Measurements from ENCODE around the gene MTTP. TPM values are rescaled to one million over a fixed set of nuclear protein-coding genes. Genes with fewer than 3 reads are reported as not detected.

Gene MTTP
- total and polyA plus RNA-seq, 12 donors: 0.16 to 0.98 (median 0.31) TPM; not detected in 1

GRCh38 chr4:99657798-99658197 is 83.2 kb downstream of the MTTP start, which contains the start of gene C4orf54:
C4orf54 (minus strand) TSS chr4:99657828; CDS start chr4:99654648, 3,180 bp downstream.
- no peak for DNase-seq

GRCh38 chr4:99658666-99659065 is 84.0 kb downstream of the MTTP start:
- WGBS, 4 donors: 89 to 98% (median 92%) methylated on average over 4 of the region's 4 CpGs

More at GRCh38 chr4:99657798-99658197, 83.2 kb downstream of the MTTP start, which contains the start of gene C4orf54:
- Histone ChIP-seq H3K27me3 (no peaks in the 10 kb centered on the region), H3K4me1 (replicated peaks in 1 of 2) (peaks cover 4 to 26% of the 10 kb centered on the region in 2 donors), H3K36me3 (replicated peaks in 1 of 2) (no peaks in the 10 kb centered on the region), H3K9me3 (replicated peaks in 1 of 3) (no peaks in the 10 kb centered on the region), H3K27ac (peak within 1 kb of the TSS in 3 of 5 donors; percentile 2 to 48 (median 45)), H3K4me3 (no peak within 1 kb of the TSS)
- intact Hi-C loops (cut with DNase I): no loop called here
- WGBS, 4 donors: 42 to 58% (median 49%) methylated on average over 1 of the region's 1 CpG
- TF ChIP-seq POLR2A (IDR thresholded peaks at IDR 0.05): no peak
- TF ChIP-seq CTCF (IDR thresholded peaks at IDR 0.05): no peak

GRCh38 chr4:99661907-99662306 is 87.3 kb downstream of the MTTP start:
- H3K4me3 ChIP-seq: no peak overlapping the region
- no peaks in the 10 kb centered on the region for H3K27me3 ChIP-seq
- peaks cover 4 to 24% of the 10 kb centered on the region in 2 donors for H3K4me1 ChIP-seq (replicated peaks in 1 of 2)
- no peak for DNase-seq
- TF ChIP-seq POLR2A (IDR thresholded peaks at IDR 0.05): no peak
- TF ChIP-seq CTCF (IDR thresholded peaks at IDR 0.05): no peak
- intact Hi-C loops (cut with DNase I): no loop called here
- H3K36me3 ChIP-seq (replicated peaks in 1 of 2): no peaks in the 10 kb centered on the region
- WGBS, 4 donors: 92 to 97% (median 93%) methylated on average over 5 of the region's 5 CpGs
- no peak overlapping the region for H3K27ac ChIP-seq
- no peaks in the 10 kb centered on the region for H3K9me3 ChIP-seq (replicated peaks in 1 of 3)

More at GRCh38 chr4:99658666-99659065, 84.0 kb downstream of the MTTP start:
- no peak overlapping the region for H3K27ac ChIP-seq
- H3K4me3 ChIP-seq: no peak overlapping the region
- intact Hi-C loops (cut with DNase I): no loop called here
- no peak for DNase-seq
- H3K9me3 ChIP-seq (replicated peaks in 1 of 3): no peaks in the 10 kb centered on the region
- peaks cover 4 to 26% of the 10 kb centered on the region in 2 donors for H3K4me1 ChIP-seq (replicated peaks in 1 of 2)
- no peaks in the 10 kb centered on the region for H3K36me3 ChIP-seq (replicated peaks in 1 of 2)
- H3K27me3 ChIP-seq: no peaks in the 10 kb centered on the region
- TF ChIP-seq CTCF (IDR thresholded peaks at IDR 0.05) (no peak), POLR2A (IDR thresholded peaks at IDR 0.05) (no peak)

GRCh38 chr4:99664716-99665115 is 90.1 kb downstream of the MTTP start:
- no peak for TF ChIP-seq CTCF (IDR thresholded peaks at IDR 0.05)
- TF ChIP-seq POLR2A (IDR thresholded peaks at IDR 0.05): no peak
- Histone ChIP-seq H3K27ac (no peak overlapping the region), H3K9me3 (replicated peaks in 1 of 3) (no peaks in the 10 kb centered on the region), H3K36me3 (replicated peaks in 1 of 2) (no peaks in the 10 kb centered on the region), H3K4me3 (no peak overlapping the region), H3K4me1 (replicated peaks in 1 of 2) (peaks cover 10 to 20% of the 10 kb centered on the region in 2 donors), H3K27me3 (no peaks in the 10 kb centered on the region)
- intact Hi-C loops (cut with DNase I): no loop called here
- no peak for DNase-seq

Measured in adrenal gland (tissue), 12 donors.